Endothelial cell of hepatic sinusoid (primary cell): ENCODE measurements around the gene DST.

ENCODE experiments used
- in situ Hi-C: cut with HindIII; loops from 2 replicates; pipeline ENCODE4 v1.10.0; 2017; ENCODE audit warnings: low sequenced_read_pairs

DST gene

GRCh38 chr6:56642366-56643261, at the start of gene DST:
DST (minus strand) TSS chr6:56642889.
- in situ Hi-C loops: no loop called here

GRCh38 chr6:56691814-56692213, 49.1 kb upstream of the DST start:
- in situ Hi-C loops: no loop called here

GRCh38 chr6:56691286-56691595, 48.6 kb upstream of the DST start:
- in situ Hi-C loops: no loop called here

- in situ Hi-C loops: no loop called here
Measured at GRCh38 chr6:56690519-56691285, 48.0 kb upstream of the DST start.

- in situ Hi-C loops: no loop called here
Measured at GRCh38 chr6:56689663-56690062, 47.0 kb upstream of the DST start.

- in situ Hi-C loops: no loop called here
Measured at GRCh38 chr6:56689114-56689513, 46.4 kb upstream of the DST start.

GRCh38 chr6:56688521-56688920, 45.8 kb upstream of the DST start:
- in situ Hi-C loops: no loop called here

GRCh38 chr6:56687551-56687950, 44.9 kb upstream of the DST start:
- in situ Hi-C loops: no loop called here

GRCh38 chr6:56686429-56686828, 43.7 kb upstream of the DST start:
- in situ Hi-C loops: no loop called here

- in situ Hi-C loops: no loop called here
Measured at GRCh38 chr6:56685994-56686393, 43.3 kb upstream of the DST start.

- in situ Hi-C loops: no loop called here
Measured at GRCh38 chr6:56685102-56685733, 42.5 kb upstream of the DST start.

GRCh38 chr6:56684342-56685101, 41.8 kb upstream of the DST start:
- in situ Hi-C loops: no loop called here

GRCh38 chr6:56683882-56684281, 41.2 kb upstream of the DST start:
- in situ Hi-C loops: no loop called here

- in situ Hi-C loops: no loop called here
Measured at GRCh38 chr6:56682635-56683034, 39.9 kb upstream of the DST start.

- in situ Hi-C loops: no loop called here
Measured at GRCh38 chr6:56677559-56677958, 34.9 kb upstream of the DST start.

GRCh38 chr6:56671651-56672461, 29.2 kb upstream of the DST start:
- in situ Hi-C loops: no loop called here

GRCh38 chr6:56671160-56671559, 28.5 kb upstream of the DST start:
- in situ Hi-C loops: no loop called here

- in situ Hi-C loops: no loop called here
Measured at GRCh38 chr6:56669041-56669440, 26.4 kb upstream of the DST start.

GRCh38 chr6:56668158-56668557, 25.5 kb upstream of the DST start:
- in situ Hi-C loops: no loop called here

GRCh38 chr6:56667336-56667735, 24.6 kb upstream of the DST start:
- in situ Hi-C loops: no loop called here
